ENCODE data around the gene COL6A2. TPM values are rescaled to one million over a fixed set of nuclear protein-coding genes. Genes with fewer than 3 reads are reported as not detected.
"Not testable (repeated sequence)": the region's sequence is repeated elsewhere in the genome, so short reads cannot be mapped to it uniquely, and the experiment has no call there.

Gene COL6A2
- total RNA-seq, 1 donor from 2014 or later: 32.0 TPM

DNA sequence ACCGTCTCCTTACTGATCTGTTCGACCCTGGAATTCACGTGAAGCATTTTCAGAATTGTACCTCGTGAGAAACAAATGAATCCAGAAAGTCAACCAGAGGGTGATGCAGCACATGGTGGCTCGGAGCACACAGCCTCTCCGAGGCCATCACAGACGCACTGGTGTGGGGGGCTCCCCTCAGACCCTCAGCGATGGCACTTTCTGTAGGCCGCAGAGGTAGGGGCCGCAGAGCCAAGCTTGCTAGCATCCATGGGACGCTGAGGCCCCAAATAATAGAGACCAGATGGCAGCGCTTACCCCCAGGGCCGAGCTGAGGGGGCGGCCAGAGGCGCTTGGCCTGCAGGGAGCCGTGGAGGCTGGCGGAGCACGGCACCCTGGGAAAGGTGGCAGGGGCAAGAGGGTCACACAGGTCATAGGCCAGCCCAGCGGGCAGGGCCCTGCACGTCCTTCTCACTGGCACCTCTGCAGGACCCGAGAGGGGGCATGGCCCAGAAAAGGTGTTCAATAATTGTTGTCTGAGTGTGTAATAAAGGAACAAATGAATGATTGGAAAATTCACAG is 28.1 kb upstream of the COL6A2 start:
- no peaks in the 10 kb centered on the region for H3K9me3 Mint-ChIP-seq (ENCODE audit: low read depth)
- H3K4me3 Mint-ChIP-seq (ENCODE audit: low read depth): no peak overlapping the region
- H3K36me3 Mint-ChIP-seq (ENCODE audit: insufficient read depth): no peaks in the 10 kb centered on the region
- TF ChIP-seq, protein P1, sequence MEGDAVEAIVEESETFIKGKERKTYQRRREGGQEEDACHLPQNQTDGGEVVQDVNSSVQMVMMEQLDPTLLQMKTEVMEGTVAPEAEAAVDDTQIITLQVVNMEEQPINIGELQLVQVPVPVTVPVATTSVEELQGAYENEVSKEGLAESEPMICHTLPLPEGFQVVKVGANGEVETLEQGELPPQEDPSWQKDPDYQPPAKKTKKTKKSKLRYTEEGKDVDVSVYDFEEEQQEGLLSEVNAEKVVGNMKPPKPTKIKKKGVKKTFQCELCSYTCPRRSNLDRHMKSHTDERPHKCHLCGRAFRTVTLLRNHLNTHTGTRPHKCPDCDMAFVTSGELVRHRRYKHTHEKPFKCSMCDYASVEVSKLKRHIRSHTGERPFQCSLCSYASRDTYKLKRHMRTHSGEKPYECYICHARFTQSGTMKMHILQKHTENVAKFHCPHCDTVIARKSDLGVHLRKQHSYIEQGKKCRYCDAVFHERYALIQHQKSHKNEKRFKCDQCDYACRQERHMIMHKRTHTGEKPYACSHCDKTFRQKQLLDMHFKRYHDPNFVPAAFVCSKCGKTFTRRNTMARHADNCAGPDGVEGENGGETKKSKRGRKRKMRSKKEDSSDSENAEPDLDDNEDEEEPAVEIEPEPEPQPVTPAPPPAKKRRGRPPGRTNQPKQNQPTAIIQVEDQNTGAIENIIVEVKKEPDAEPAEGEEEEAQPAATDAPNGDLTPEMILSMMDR (IDR thresholded peaks at IDR 0.05; ENCODE audit: unreplicated experiment): no peak
- H3K4me1 Mint-ChIP-seq (ENCODE audit: low read depth): peaks cover 11% of the 10 kb centered on the region
- peaks cover 17% of the 10 kb centered on the region for H3K27me3 Mint-ChIP-seq
- no peak overlapping the region for H3K27ac Mint-ChIP-seq
- peak; percentile 8 for DNase-seq (ENCODE audit: low spot score, unreplicated experiment)

- Mint-ChIP-seq H3K27ac (no peak overlapping the region), H3K27me3 (peaks cover 9% of the 10 kb centered on the region), H3K4me3 (ENCODE audit: low read depth) (no peak overlapping the region), H3K9me3 (ENCODE audit: low read depth) (no peaks in the 10 kb centered on the region), H3K36me3 (ENCODE audit: insufficient read depth) (no peaks in the 10 kb centered on the region), H3K4me1 (ENCODE audit: low read depth) (peaks cover 4% of the 10 kb centered on the region)
- peak; percentile 3 for DNase-seq (ENCODE audit: low spot score, unreplicated experiment)
- TF ChIP-seq, protein P1 (IDR thresholded peaks at IDR 0.05; ENCODE audit: unreplicated experiment): no peak
Observed at GRCh38 chr21:46071082-46071481, 26.8 kb upstream of the COL6A2 start.

DNA sequence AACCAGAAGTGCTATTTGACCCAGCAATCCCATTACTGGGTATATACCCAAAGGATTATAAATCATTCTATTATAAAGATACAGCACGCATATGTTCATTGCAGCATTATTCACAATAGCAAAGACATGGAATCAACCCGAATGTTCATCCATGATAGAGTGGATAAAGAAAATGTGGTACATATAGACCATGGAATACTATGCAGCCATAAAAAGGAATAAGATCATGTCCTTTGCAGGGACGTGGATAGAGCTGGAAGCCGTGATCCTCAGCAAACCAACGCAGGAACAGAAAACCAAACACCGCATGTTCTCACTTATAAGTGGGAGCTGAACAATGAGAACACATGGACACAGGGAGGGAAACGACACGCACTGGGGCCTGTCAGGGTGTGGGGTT is 21.2 kb upstream of the COL6A2 start:
- not testable (repeated sequence) for H3K27me3 Mint-ChIP-seq; H3K36me3 Mint-ChIP-seq (ENCODE audit: insufficient read depth); H3K4me3 Mint-ChIP-seq (ENCODE audit: low read depth); H3K4me1 Mint-ChIP-seq (ENCODE audit: low read depth); H3K27ac Mint-ChIP-seq; H3K9me3 Mint-ChIP-seq (ENCODE audit: low read depth)
- DNase-seq (ENCODE audit: low spot score, unreplicated experiment): peak; percentile 1

GRCh38 chr21:46077674-46078101 is 20.2 kb upstream of the COL6A2 start:
- no peak overlapping the region for H3K27ac Mint-ChIP-seq
- peaks cover 8% of the 10 kb centered on the region for H3K27me3 Mint-ChIP-seq
- no peaks in the 10 kb centered on the region for H3K36me3 Mint-ChIP-seq (ENCODE audit: insufficient read depth)
- H3K4me3 Mint-ChIP-seq (ENCODE audit: low read depth): no peak overlapping the region
- H3K9me3 Mint-ChIP-seq (ENCODE audit: low read depth): no peaks in the 10 kb centered on the region
- TF ChIP-seq, protein P1 (IDR thresholded peaks at IDR 0.05; ENCODE audit: unreplicated experiment): no peak
- no peaks in the 10 kb centered on the region for H3K4me1 Mint-ChIP-seq (ENCODE audit: low read depth)
- peak; percentile 1 for DNase-seq (ENCODE audit: low spot score, unreplicated experiment)

DNA sequence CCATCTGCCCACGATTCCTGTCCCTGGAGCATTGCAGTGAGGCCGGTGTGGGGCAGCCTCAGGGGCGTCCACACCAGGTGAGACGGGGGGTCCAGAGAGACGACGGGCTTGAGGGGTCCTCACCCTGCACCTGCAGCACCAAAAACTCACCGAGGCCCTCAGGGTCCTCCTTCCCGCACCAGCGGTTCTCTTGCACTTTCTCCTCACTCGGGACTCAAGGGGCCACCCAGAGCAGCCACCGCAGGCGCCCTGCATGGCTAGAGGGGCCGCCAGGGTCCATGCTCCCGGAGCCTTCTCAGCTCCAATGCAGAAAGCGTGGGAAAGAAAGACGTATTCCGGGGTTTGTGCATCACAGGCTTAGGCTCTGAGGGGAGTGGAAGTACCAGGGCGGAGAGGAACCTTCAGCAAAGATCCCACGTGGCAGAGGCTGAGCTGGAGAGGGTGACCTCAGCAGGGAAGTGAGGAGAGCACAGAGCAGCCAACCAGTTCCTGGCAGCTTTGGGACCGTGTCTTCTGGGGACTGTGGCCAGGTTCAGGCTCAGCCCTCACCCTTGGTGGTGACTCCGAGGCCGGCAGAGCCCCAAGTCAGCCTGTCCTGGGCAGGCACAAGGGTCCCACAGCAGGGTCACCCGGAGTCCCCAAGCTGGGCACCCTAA is 19.5 kb upstream of the COL6A2 start:
- Mint-ChIP-seq H3K4me3 (ENCODE audit: low read depth) (no peak overlapping the region), H3K27ac (no peak overlapping the region), H3K9me3 (ENCODE audit: low read depth) (no peaks in the 10 kb centered on the region), H3K4me1 (ENCODE audit: low read depth) (no peaks in the 10 kb centered on the region), H3K27me3 (peaks cover 8% of the 10 kb centered on the region), H3K36me3 (ENCODE audit: insufficient read depth) (no peaks in the 10 kb centered on the region)
- TF ChIP-seq, protein P1 (IDR thresholded peaks at IDR 0.05; ENCODE audit: unreplicated experiment): no peak
- peak; percentile 6 for DNase-seq (ENCODE audit: low spot score, unreplicated experiment)

- Mint-ChIP-seq H3K27me3 (peaks cover 8% of the 10 kb centered on the region), H3K4me3 (ENCODE audit: low read depth) (no peak overlapping the region), H3K9me3 (ENCODE audit: low read depth) (no peaks in the 10 kb centered on the region), H3K36me3 (ENCODE audit: insufficient read depth) (no peaks in the 10 kb centered on the region), H3K27ac (no peak overlapping the region), H3K4me1 (ENCODE audit: low read depth) (no peaks in the 10 kb centered on the region)
- DNase-seq (ENCODE audit: low spot score, unreplicated experiment): no peak
- TF ChIP-seq, protein P1 (IDR thresholded peaks at IDR 0.05; ENCODE audit: unreplicated experiment): no peak
Observed at GRCh38 chr21:46078978-46079351, 18.9 kb upstream of the COL6A2 start.

Data from progenitor cell of endocrine pancreas (in vitro differentiated cells).